Stimulated activated naive B cell treated with anti-CD40 and anti-IgM and Interleukin-4, amounts not matched to agents 10 μg/mL and 1 μg/mL and 100 μg/mL, for 72 hours (primary cell): Measurements from ENCODE around the gene FMNL1.

ENCODE experiments used
- ATAC-seq, 2 donors: fragments of 150-1000 bp; cut with Tn5 transposase; replicated peaks; 2 replicates each; pipeline ENCODE4 v1.10.0; 2021; ENCODE audit warnings: moderate library complexity in 1 of 2
- DNase-seq: peaks from one replicate; pipeline ENCODE4 v3.0.0; 2021
- H3K27ac Mint-ChIP-seq: one replicate; pipeline ENCODE4 v1.8.0; 2022; ENCODE audit warnings: mild to moderate bottlenecking, mixed read lengths
- H3K27me3 Mint-ChIP-seq, 2 donors: one replicate each; pipeline ENCODE4 v1.8.0; 2022; ENCODE audit warnings: mixed read lengths in 2 of 2
- H3K36me3 Mint-ChIP-seq, 2 donors: one replicate each; pipeline ENCODE4 v1.8.0; 2022; ENCODE audit warnings: mixed read lengths in 2 of 2, mild to moderate bottlenecking in 1 of 2
- H3K4me1 Mint-ChIP-seq, 2 donors: one replicate each; pipeline ENCODE4 v1.8.0; 2022; ENCODE audit warnings: mixed read lengths in 2 of 2, mild to moderate bottlenecking in 1 of 2
- H3K4me3 Mint-ChIP-seq, 2 donors: one replicate each; pipeline ENCODE4 v1.8.0; 2022; ENCODE audit warnings: mild to moderate bottlenecking in 2 of 2, mixed read lengths in 2 of 2, moderate library complexity in 1 of 2
- H3K9me3 Mint-ChIP-seq, 2 donors: one replicate each; pipeline ENCODE4 v1.8.0; 2022; ENCODE audit warnings: mixed read lengths in 2 of 2, mild to moderate bottlenecking in 1 of 2

FMNL1 gene

GRCh38 chr17:45235416-45236281 lies 14.0 kb downstream of the FMNL1 start:
- Mint-ChIP-seq H3K27me3 (no peaks in the 10 kb centered on the region), H3K36me3 (peaks cover 67 to 70% of the 10 kb centered on the region in 2 donors), H3K27ac (peak overlapping the region; percentile 91), H3K4me1 (peaks cover 48 to 70% of the 10 kb centered on the region in 2 donors), H3K4me3 (no peak overlapping the region), H3K9me3 (no peaks in the 10 kb centered on the region)
- ATAC-seq = peak; percentile 67 to 71
- peak; percentile 45 for DNase-seq

- Mint-ChIP-seq H3K4me1 (peaks cover 44 to 70% of the 10 kb centered on the region in 2 donors), H3K36me3 (peaks cover 68 to 73% of the 10 kb centered on the region in 2 donors), H3K27me3 (no peaks in the 10 kb centered on the region), H3K27ac (peak overlapping the region; percentile 73), H3K9me3 (no peaks in the 10 kb centered on the region), H3K4me3 (no peak overlapping the region)
- ATAC-seq = no peak
- no peak for DNase-seq
Observed at GRCh38 chr17:45236282-45236606, 14.6 kb downstream of the FMNL1 start.

- Mint-ChIP-seq H3K4me3 (no peak overlapping the region), H3K9me3 (no peaks in the 10 kb centered on the region), H3K36me3 (peaks cover 65 to 69% of the 10 kb centered on the region in 2 donors), H3K4me1 (peaks cover 33 to 63% of the 10 kb centered on the region in 2 donors), H3K27me3 (no peaks in the 10 kb centered on the region), H3K27ac (peak overlapping the region; percentile 86)
- DNase-seq (no peak), ATAC-seq (no peak)
Observed at GRCh38 chr17:45237686-45238085, 16.0 kb downstream of the FMNL1 start.

GRCh38 chr17:45238155-45238774 lies 16.6 kb downstream of the FMNL1 start:
- no peak overlapping the region for H3K4me3 Mint-ChIP-seq
- no peaks in the 10 kb centered on the region for H3K27me3 Mint-ChIP-seq
- ATAC-seq (no peak), DNase-seq (no peak)
- H3K9me3 Mint-ChIP-seq = no peaks in the 10 kb centered on the region
- peak overlapping the region; percentile 86 for H3K27ac Mint-ChIP-seq
- H3K4me1 Mint-ChIP-seq = peaks cover 32 to 61% of the 10 kb centered on the region in 2 donors
- peaks cover 67 to 70% of the 10 kb centered on the region in 2 donors for H3K36me3 Mint-ChIP-seq

- H3K27me3 Mint-ChIP-seq = no peaks in the 10 kb centered on the region
- no peaks in the 10 kb centered on the region for H3K9me3 Mint-ChIP-seq
- no peak for ATAC-seq
- peaks cover 68 to 70% of the 10 kb centered on the region in 2 donors for H3K36me3 Mint-ChIP-seq
- peak overlapping the region; percentile 67 for H3K27ac Mint-ChIP-seq
- DNase-seq = no peak
- H3K4me1 Mint-ChIP-seq = peaks cover 22 to 52% of the 10 kb centered on the region in 2 donors
- peak overlapping the region in 1 of 2 donors; percentile 28 for H3K4me3 Mint-ChIP-seq
Observed at GRCh38 chr17:45240905-45241327, 19.2 kb downstream of the FMNL1 start.

GRCh38 chr17:45241328-45242028 lies 19.8 kb downstream of the FMNL1 start:
- peaks cover 73 to 76% of the 10 kb centered on the region in 2 donors for H3K36me3 Mint-ChIP-seq

GRCh38 chr17:45242029-45242414 lies 20.3 kb downstream of the FMNL1 start:
- peaks cover 79 to 81% of the 10 kb centered on the region in 2 donors for H3K36me3 Mint-ChIP-seq
- ATAC-seq (no peak), DNase-seq (no peak)
- H3K9me3 Mint-ChIP-seq = no peaks in the 10 kb centered on the region
- H3K4me1 Mint-ChIP-seq = peaks cover 27 to 62% of the 10 kb centered on the region in 2 donors
- no peak overlapping the region for H3K4me3 Mint-ChIP-seq
- H3K27ac Mint-ChIP-seq = peak overlapping the region; percentile 81
- H3K27me3 Mint-ChIP-seq = no peaks in the 10 kb centered on the region

More at GRCh38 chr17:45241328-45242028, 19.8 kb downstream of the FMNL1 start:
- Mint-ChIP-seq H3K9me3 (no peaks in the 10 kb centered on the region), H3K4me1 (peaks cover 23 to 56% of the 10 kb centered on the region in 2 donors), H3K27ac (peak overlapping the region; percentile 67), H3K27me3 (no peaks in the 10 kb centered on the region), H3K4me3 (peak overlapping the region in 1 of 2 donors; percentile 28)
- ATAC-seq = no peak
- DNase-seq = no peak

GRCh38 chr17:45243750-45244149 lies 22.1 kb downstream of the FMNL1 start:
- H3K4me3 Mint-ChIP-seq = no peak overlapping the region
- H3K27me3 Mint-ChIP-seq = no peaks in the 10 kb centered on the region
- H3K4me1 Mint-ChIP-seq = peaks cover 20 to 69% of the 10 kb centered on the region in 2 donors
- ATAC-seq = no peak
- DNase-seq = no peak
- no peak overlapping the region for H3K27ac Mint-ChIP-seq
- no peaks in the 10 kb centered on the region for H3K9me3 Mint-ChIP-seq
- H3K36me3 Mint-ChIP-seq = peaks cover 65 to 73% of the 10 kb centered on the region in 2 donors

GRCh38 chr17:45244725-45245656 lies 23.3 kb downstream of the FMNL1 start:
- ATAC-seq = no peak
- H3K4me1 Mint-ChIP-seq = peaks cover 23 to 73% of the 10 kb centered on the region in 2 donors
- no peak for DNase-seq
- H3K9me3 Mint-ChIP-seq = no peaks in the 10 kb centered on the region
- H3K36me3 Mint-ChIP-seq = peaks cover 55 to 64% of the 10 kb centered on the region in 2 donors
- H3K27ac Mint-ChIP-seq = peak overlapping the region; percentile 91
- H3K27me3 Mint-ChIP-seq = no peaks in the 10 kb centered on the region
- H3K4me3 Mint-ChIP-seq = peak overlapping the region in 1 of 2 donors; percentile 63

GRCh38 chr17:45246338-45246737 lies 24.7 kb downstream of the FMNL1 start:
- H3K9me3 Mint-ChIP-seq = no peaks in the 10 kb centered on the region
- peak overlapping the region; percentile 92 to 95 for H3K4me3 Mint-ChIP-seq
- no peaks in the 10 kb centered on the region for H3K27me3 Mint-ChIP-seq
- no peak for DNase-seq
- peaks cover 25 to 68% of the 10 kb centered on the region in 2 donors for H3K4me1 Mint-ChIP-seq
- H3K27ac Mint-ChIP-seq = peak overlapping the region; percentile 65
- H3K36me3 Mint-ChIP-seq = peaks cover 48 to 57% of the 10 kb centered on the region in 2 donors
- no peak for ATAC-seq

- Mint-ChIP-seq H3K27me3 (no peaks in the 10 kb centered on the region), H3K36me3 (peaks cover 47 to 57% of the 10 kb centered on the region in 2 donors), H3K27ac (peak overlapping the region; percentile 95), H3K4me1 (peaks cover 25 to 69% of the 10 kb centered on the region in 2 donors), H3K9me3 (no peaks in the 10 kb centered on the region), H3K4me3 (peak overlapping the region; percentile 92 to 95)
- ATAC-seq (peak in 1 of 2 donors; percentile 5), DNase-seq (no peak)
Observed at GRCh38 chr17:45246861-45247428, 25.3 kb downstream of the FMNL1 start.

- H3K4me1 Mint-ChIP-seq = peaks cover 27 to 70% of the 10 kb centered on the region in 2 donors
- DNase-seq = peak; percentile 93
- no peaks in the 10 kb centered on the region for H3K9me3 Mint-ChIP-seq
- peak; percentile 90 to 93 for ATAC-seq
- no peaks in the 10 kb centered on the region for H3K27me3 Mint-ChIP-seq
- peaks cover 42 to 51% of the 10 kb centered on the region in 2 donors for H3K36me3 Mint-ChIP-seq
- peak overlapping the region; percentile 95 for H3K27ac Mint-ChIP-seq
- H3K4me3 Mint-ChIP-seq = peak overlapping the region; percentile 92 to 95
Observed at GRCh38 chr17:45247429-45248131, 25.9 kb downstream of the FMNL1 start.
